PC-9 (cell line): ENCODE results near the gene CDH16. TPM values are rescaled to one million over a fixed set of nuclear protein-coding genes. Genes with fewer than 3 reads are reported as not detected.

Experiments used
- BruUV-seq: library from RNA; stranded (reverse); fragments of 400-500 nt; replicated peaks from 2 replicates; lab custom pipeline; 2021; lab: Mats Ljungman, UMichigan
- CTCF ChIA-PET: fragments of 300-600 bp; sonication (Branson Sonifier 250); formaldehyde crosslinking; loops from one replicate; lab custom pipeline; 2022; ENCODE audit warnings: antibody characterized with exemption; lab: Charles Lee
- POLR2A ChIA-PET: fragments of 300-600 bp; sonication (Branson Sonifier 250); formaldehyde crosslinking; loops from one replicate; lab custom pipeline; 2022; ENCODE audit warnings: antibody characterized with exemption; ENCODE audit not compliant: unreplicated experiment; lab: Charles Lee
- DNase-seq, 2 experiments: peaks; one replicate each; pipeline versions ENCODE4 v3.0.0 to v3.0.0-alpha.2; 2015 to 2022; ENCODE audit warnings: mixed read lengths in 1 of 2
- H2AFZ ChIP-seq: fragments of 200-600 bp; sonication (generic); 2 replicates; pipeline ENCODE4 v1.8.1; 2017; ENCODE audit warnings: antibody characterized with exemption
- H3F3A ChIP-seq: fragments of 200-600 bp; sonication (generic); 2 replicates; pipeline ENCODE4 v1.8.1; 2017; ENCODE audit warnings: antibody characterized with exemption, mild to moderate bottlenecking, low read depth; ENCODE audit not compliant: insufficient read depth
- H3K27ac ChIP-seq: fragments of 200-600 bp; sonication (generic); 2 replicates; pipeline ENCODE4 v1.6.1; 2016; ENCODE audit warnings: mixed run types
- H3K27me3 ChIP-seq: fragments of 200-600 bp; sonication (generic); 2 replicates; pipeline ENCODE4 v1.6.1; 2016; ENCODE audit warnings: low read depth, mixed run types; ENCODE audit not compliant: insufficient read depth
- H3K36me3 ChIP-seq: fragments of 200-600 bp; sonication (generic); 2 replicates; pipeline ENCODE4 v1.6.1; 2016; ENCODE audit warnings: low read depth, mixed run types
- H3K4me1 ChIP-seq: fragments of 200-600 bp; sonication (generic); replicated peaks from 2 replicates; pipeline ENCODE4 v1.6.1; 2016; ENCODE audit warnings: mixed run types; ENCODE audit not compliant: insufficient read depth
- H3K4me2 ChIP-seq: fragments of 200-600 bp; sonication (generic); 2 replicates; pipeline ENCODE4 v1.6.1; 2017; ENCODE audit warnings: mixed run types
- H3K4me3 ChIP-seq: fragments of 200-600 bp; sonication (generic); 2 replicates; pipeline ENCODE4 v1.6.1; 2016; ENCODE audit warnings: mixed run types
- H3K79me2 ChIP-seq: fragments of 200-600 bp; sonication (generic); 2 replicates; pipeline ENCODE4 v1.6.1; 2017; ENCODE audit warnings: low read depth, mixed run types
- H3K9me2 ChIP-seq: fragments of 200-600 bp; sonication (generic); 2 replicates; pipeline ENCODE4 v1.8.1; 2017; ENCODE audit warnings: mild to moderate bottlenecking; ENCODE audit not compliant: insufficient read depth
- H3K9me3 ChIP-seq: fragments of 200-600 bp; sonication (generic); 2 replicates; pipeline ENCODE4 v1.8.1; 2016; ENCODE audit warnings: low read depth; ENCODE audit not compliant: insufficient read depth
- H4K20me1 ChIP-seq: fragments of 200-600 bp; sonication (generic); 2 replicates; pipeline ENCODE4 v1.8.1; 2017; ENCODE audit not compliant: insufficient read depth
- CTCF ChIP-seq: fragments of 200-600 bp; sonication (generic); conservative IDR thresholded peaks from 2 replicates; pipeline ENCODE4 v1.6.1; 2017; ENCODE audit warnings: mixed run types, antibody characterized with exemption, mild to moderate bottlenecking, moderate library complexity
- EZH2 ChIP-seq: fragments of 200-600 bp; sonication (generic); IDR thresholded peaks from 2 replicates; pipeline ENCODE4 v1.8.0; 2017; ENCODE audit warnings: antibody characterized with exemption, low read depth
- intact Hi-C: fragments of 100-400 bp; cut with micrococcal nuclease; formaldehyde crosslinking; loops from one replicate; pipeline ENCODE4 v1.10.0; 2022; ENCODE audit not compliant: unreplicated experiment
- total RNA-seq: library from RNA; stranded (reverse); gene quantifications from 2 replicates; pipeline ENCODE4 v1.2.3, GENCODE V29; 2021

Gene CDH16
- total RNA-seq, 1 experiment from 2014 or later, result not detected

GRCh38 chr16:66869424-66869823 is 49.3 kb downstream of the CDH16 start:
- no peaks in the 10 kb centered on the region for H3K79me2 ChIP-seq
- DNase-seq, result no peak
- no peak overlapping the region for H2AFZ ChIP-seq
- H3K27me3 ChIP-seq, result no peaks in the 10 kb centered on the region
- H3F3A ChIP-seq, result peaks cover 14% of the 10 kb centered on the region; the same call in 1 of the 2 replicates
- no peak overlapping the region for H3K4me2 ChIP-seq
- intact Hi-C loops, result loop anchor here (2.0 kb wide), 1 partner anchor 261 kb away; no protein-coding TSS in a partner anchor
- peaks cover 7% of the 10 kb centered on the region for H3K4me1 ChIP-seq
- H3K36me3 ChIP-seq, result no peaks in the 10 kb centered on the region
- no peak overlapping the region for H3K4me3 ChIP-seq
- H3K9me2 ChIP-seq, result no peaks in the 10 kb centered on the region
- no peaks in the 10 kb centered on the region for H3K9me3 ChIP-seq
- no peaks in the 10 kb centered on the region for H4K20me1 ChIP-seq
- H3K27ac ChIP-seq, result no peak overlapping the region
- ChIA-PET CTCF (no interaction called here), POLR2A (interaction anchor here (0.7 kb wide), 1 partner anchor 218 kb away, joined by 6 read pairs; no protein-coding TSS in a partner anchor)
- BruUV-seq, result no TSS peak
- TF ChIP-seq EZH2, result no peak
- TF ChIP-seq CTCF, result no peak

- Histone ChIP-seq H4K20me1 (no peaks in the 10 kb centered on the region), H3K36me3 (no peaks in the 10 kb centered on the region), H3K4me3 (no peak overlapping the region), H2AFZ (no peak overlapping the region), H3K79me2 (no peaks in the 10 kb centered on the region), H3K4me1 (no peaks in the 10 kb centered on the region), H3K27me3 (no peaks in the 10 kb centered on the region), H3K9me2 (no peaks in the 10 kb centered on the region), H3K4me2 (no peak overlapping the region), H3K27ac (no peak overlapping the region), H3K9me3 (no peaks in the 10 kb centered on the region), H3F3A (peaks cover 5% of the 10 kb centered on the region; the same call in 1 of the 2 replicates)
- CTCF ChIA-PET, result no interaction called here
- no peak for DNase-seq
- no TSS peak for BruUV-seq
- intact Hi-C loops, result no loop called here
- POLR2A ChIA-PET, result no interaction called here
- no peak for TF ChIP-seq CTCF
- no peak for TF ChIP-seq EZH2
These were observed 55.0 kb downstream of the CDH16 start for GRCh38 chr16:66863707-66864106.

GRCh38 chr16:66862023-66862520 is 56.6 kb downstream of the CDH16 start:
- Histone ChIP-seq H3K4me1 (no peaks in the 10 kb centered on the region), H3F3A (peaks cover 8% of the 10 kb centered on the region; the same call in 1 of the 2 replicates), H3K4me3 (no peak overlapping the region), H3K9me3 (no peaks in the 10 kb centered on the region), H2AFZ (no peak overlapping the region), H3K4me2 (no peak overlapping the region), H3K27ac (no peak overlapping the region), H4K20me1 (no peaks in the 10 kb centered on the region), H3K27me3 (no peaks in the 10 kb centered on the region), H3K79me2 (no peaks in the 10 kb centered on the region), H3K36me3 (no peaks in the 10 kb centered on the region), H3K9me2 (no peaks in the 10 kb centered on the region)
- no peak for DNase-seq
- POLR2A ChIA-PET, result no interaction called here
- TF ChIP-seq EZH2 (no peak), CTCF (no peak)
- CTCF ChIA-PET, result no interaction called here
- no TSS peak for BruUV-seq
- intact Hi-C loops, result no loop called here
